Cardiac fibroblast (primary cell): ENCODE data around the gene ZNF765.

Experiments
- DNase-seq, 2 donors: peaks; one replicate each; pipeline versions ENCODE4 v3.0.0 to v3.0.0-alpha.2; 2010; ENCODE audit warnings: low read depth in 2 of 2
- H3K4me3 ChIP-seq, 2 donors: replicated peaks in 1 of 2; 1 replicate in 1 of 2; 2 replicates in 1 of 2; pipeline ENCODE4 v1.5.1; 2011; ENCODE audit warnings: low read depth in 2 of 2, low read length in 2 of 2, mild to moderate bottlenecking in 2 of 2, moderate library complexity in 1 of 2
- CTCF ChIP-seq: IDR thresholded peaks from one replicate; pipeline ENCODE4 v1.5.1; 2011; ENCODE audit warnings: low read depth, mild to moderate bottlenecking, low read length, inconsistent platforms

Gene ZNF765

DNA sequence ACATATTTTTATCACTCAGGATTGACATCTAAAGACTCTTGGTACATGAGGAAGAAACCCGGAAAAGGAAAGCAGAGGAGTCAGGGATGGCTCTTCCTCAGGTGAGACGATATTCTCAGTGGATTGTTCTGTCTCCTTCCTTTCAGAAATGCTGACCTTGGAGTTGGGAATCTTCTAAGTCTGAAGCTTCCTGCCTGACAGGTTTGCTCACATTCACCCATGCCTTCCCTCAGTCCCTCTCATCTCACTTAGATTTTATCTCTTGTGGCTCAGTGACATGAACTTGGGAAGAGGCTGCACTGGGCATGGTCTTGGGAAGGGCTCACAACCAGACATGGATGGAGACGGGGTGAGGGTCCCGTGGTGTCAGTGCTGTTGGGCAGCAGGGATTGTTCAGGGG, 22.8 kb upstream of the ZNF765 start:
- no peak for TF ChIP-seq CTCF
- DNase-seq = no peak
- H3K4me3 ChIP-seq = no peak overlapping the region

GRCh38 chr19:53374288-53374687, 20.7 kb upstream of the ZNF765 start:
- no peak for DNase-seq
- H3K4me3 ChIP-seq = no peak overlapping the region
- no peak for TF ChIP-seq CTCF

GRCh38 chr19:53374743-53375142, 20.2 kb upstream of the ZNF765 start:
- no peak overlapping the region for H3K4me3 ChIP-seq
- no peak for TF ChIP-seq CTCF
- no peak for DNase-seq

- DNase-seq = no peak
- no peak for TF ChIP-seq CTCF
Observed at GRCh38 chr19:53381376-53381775, 13.6 kb upstream of the ZNF765 start.

GRCh38 chr19:53388168-53388567, 6.8 kb upstream of the ZNF765 start:
- H3K4me3 ChIP-seq = no peak overlapping the region
- TF ChIP-seq CTCF = no peak
- peak in 1 of 2 donors; percentile 62 for DNase-seq

More at GRCh38 chr19:53381376-53381775, 13.6 kb upstream of the ZNF765 start:
- H3K4me3 ChIP-seq = no peak overlapping the region

GRCh38 chr19:53388904-53389303, 6.0 kb upstream of the ZNF765 start:
- peak in 1 of 2 donors; percentile 49 for DNase-seq
- no peak overlapping the region for H3K4me3 ChIP-seq
- no peak for TF ChIP-seq CTCF

DNA sequence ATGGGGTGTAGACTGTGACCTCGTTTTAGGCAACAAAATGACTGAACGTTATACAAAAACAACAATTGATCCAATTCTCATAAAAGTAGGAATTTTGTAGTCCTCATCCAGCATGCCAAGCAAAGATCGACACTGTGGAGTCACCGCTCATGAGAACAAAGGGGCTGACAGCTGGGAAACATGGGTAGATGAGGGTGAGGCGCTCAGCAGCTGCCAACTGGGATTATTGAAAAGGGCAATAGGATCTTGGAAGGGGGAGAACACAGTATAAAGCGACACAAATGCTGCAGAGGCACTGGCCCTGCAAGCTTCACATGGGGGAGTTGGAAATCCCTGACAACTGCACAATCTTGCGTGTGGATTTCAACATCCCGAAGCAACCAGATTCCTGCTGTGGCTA, 5.4 kb upstream of the ZNF765 start:
- TF ChIP-seq CTCF = no peak
- no peak for DNase-seq
- H3K4me3 ChIP-seq = no peak overlapping the region
